Tibial nerve (tissue), 3 donors: ENCODE measurements around the gene TNFRSF21.

Experiments
- POLR2A ChIP-seq, 2 donors: fragments of 450-650 bp; IDR thresholded peaks; one replicate each; pipeline ENCODE4 v1.6.1; 2017; ENCODE audit warnings: antibody characterized with exemption in 2 of 2, mild to moderate bottlenecking in 2 of 2, moderate library complexity in 2 of 2
- TF ChIP-seq, protein P1 (sequence below), 5 experiments: fragments of 200-600 bp in 3 of 5; fragments of 450-650 bp in 2 of 5; sonication (generic) in 3 of 5; IDR thresholded peaks; one replicate each; pipeline ENCODE4 v1.5.1; 2016 to 2019; ENCODE audit warnings: antibody characterized with exemption in 5 of 5, mild to moderate bottlenecking in 3 of 5, moderate library complexity in 2 of 5

DNA sequence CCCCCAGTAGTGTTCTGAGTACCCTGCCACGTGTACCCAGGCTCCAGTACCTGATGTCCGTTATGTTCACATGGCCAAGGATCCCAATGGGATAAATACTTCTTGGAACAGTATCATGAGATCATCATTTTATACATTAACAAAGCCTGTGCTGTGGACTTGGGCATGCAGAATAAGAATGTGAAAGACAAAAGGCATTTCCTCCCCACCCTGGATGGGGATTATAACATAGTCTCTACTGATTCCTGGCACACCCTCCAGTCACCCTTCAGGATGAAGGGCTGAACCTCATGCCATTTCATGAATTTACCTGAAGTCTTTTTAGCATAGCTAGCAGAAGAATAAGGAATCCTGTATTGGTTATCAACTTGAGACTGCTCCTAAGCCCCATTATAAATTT lies 2.8 kb downstream of the TNFRSF21 start:
- no peak for TF ChIP-seq POLR2A (IDR thresholded peaks at IDR 0.05)
- TF ChIP-seq, protein P1, sequence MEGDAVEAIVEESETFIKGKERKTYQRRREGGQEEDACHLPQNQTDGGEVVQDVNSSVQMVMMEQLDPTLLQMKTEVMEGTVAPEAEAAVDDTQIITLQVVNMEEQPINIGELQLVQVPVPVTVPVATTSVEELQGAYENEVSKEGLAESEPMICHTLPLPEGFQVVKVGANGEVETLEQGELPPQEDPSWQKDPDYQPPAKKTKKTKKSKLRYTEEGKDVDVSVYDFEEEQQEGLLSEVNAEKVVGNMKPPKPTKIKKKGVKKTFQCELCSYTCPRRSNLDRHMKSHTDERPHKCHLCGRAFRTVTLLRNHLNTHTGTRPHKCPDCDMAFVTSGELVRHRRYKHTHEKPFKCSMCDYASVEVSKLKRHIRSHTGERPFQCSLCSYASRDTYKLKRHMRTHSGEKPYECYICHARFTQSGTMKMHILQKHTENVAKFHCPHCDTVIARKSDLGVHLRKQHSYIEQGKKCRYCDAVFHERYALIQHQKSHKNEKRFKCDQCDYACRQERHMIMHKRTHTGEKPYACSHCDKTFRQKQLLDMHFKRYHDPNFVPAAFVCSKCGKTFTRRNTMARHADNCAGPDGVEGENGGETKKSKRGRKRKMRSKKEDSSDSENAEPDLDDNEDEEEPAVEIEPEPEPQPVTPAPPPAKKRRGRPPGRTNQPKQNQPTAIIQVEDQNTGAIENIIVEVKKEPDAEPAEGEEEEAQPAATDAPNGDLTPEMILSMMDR (IDR thresholded peaks at IDR 0.05) = no peak
